Kidney (tissue), 14 donors: ENCODE data around the gene ALG5. TPM values are rescaled to one million over a fixed set of nuclear protein-coding genes. Genes with fewer than 3 reads are reported as not detected.
A peak's percentile ranks its signal among the peaks of the same experiment; 100 is the strongest.

ENCODE experiments used
- DNase-seq, 5 donors: peaks; one replicate each; pipeline ENCODE4 v3.0.0-alpha.2; 2013 to 2020
- FAIRE-seq: peaks from 2 replicates; lab custom pipeline; 2012; peaks lifted over from hg19 to GRCh38; lab: Jason Lieb, UNC
- H3K27ac ChIP-seq, 2 donors: one replicate each; pipeline ENCODE4 v1.7.0; 2013; ENCODE audit warnings: low read depth in 2 of 2, low read length in 2 of 2, inconsistent platforms in 1 of 2
- H3K27me3 ChIP-seq: one replicate; pipeline ENCODE4 v1.7.1; 2013; ENCODE audit warnings: low read length, inconsistent platforms; ENCODE audit not compliant: control insufficient read depth, insufficient read depth
- H3K36me3 ChIP-seq, 3 donors: one replicate each; pipeline versions ENCODE4 v1.7.0 to v1.7.1; 2013; ENCODE audit warnings: low read length in 3 of 3, control low read depth in 1 of 3, inconsistent platforms in 1 of 3; ENCODE audit not compliant: insufficient read depth in 3 of 3, control insufficient read depth in 2 of 3
- H3K4me1 ChIP-seq, 3 donors: one replicate each; pipeline versions ENCODE4 v1.7.0 to v1.7.1; 2013; ENCODE audit warnings: low read length in 3 of 3, inconsistent platforms in 1 of 3, low read depth in 1 of 3; ENCODE audit not compliant: control insufficient read depth in 2 of 3, insufficient read depth in 2 of 3
- H3K4me3 ChIP-seq, 3 donors: one replicate each; pipeline versions ENCODE4 v1.7.0 to v1.8.1; 2013; ENCODE audit warnings: low read length in 3 of 3, control low read depth in 1 of 3, inconsistent platforms in 1 of 3
- H3K9ac ChIP-seq, 3 donors: one replicate each; pipeline versions ENCODE4 v1.7.0 to v1.7.1; 2013; ENCODE audit warnings: low read length in 3 of 3, control low read depth in 1 of 3, inconsistent platforms in 1 of 3
- H3K9me3 ChIP-seq, 3 donors: one replicate each; pipeline versions ENCODE4 v1.7.0 to v1.7.1; 2013; ENCODE audit warnings: low read length in 3 of 3, control low read depth in 1 of 3, inconsistent platforms in 1 of 3; ENCODE audit not compliant: control insufficient read depth in 2 of 3, insufficient read depth in 1 of 3
- intact Hi-C: fragments of 100-400 bp; cut with DNase I; formaldehyde crosslinking; loops from one replicate; pipeline ENCODE4 v1.11.1; 2022
- polyA plus RNA-seq: library from polyadenylated mRNA; stranded (reverse); fragments of 350-450 nt; fragmentation: Illumina TruSeq; extraction: RNeasy Lipid Tissue Mini Kit (QIAGEN cat#74804); gene quantifications from one replicate; pipeline ENCODE4 v1.2.3, GENCODE V29; 2014; ENCODE audit warnings: low read depth, low replicate concordance; ENCODE audit not compliant: insufficient read depth
- total RNA-seq: library from RNA; stranded (reverse); fragmentation: NEBNext Ultra II Directional; extraction: Animal tissue kit (Norgen Biotek cat#: 25700); gene quantifications from one replicate; pipeline ENCODE4 v1.2.1, GENCODE V29; 2021
- TF ChIP-seq, protein P1 (sequence below): IDR thresholded peaks from 3 replicates; pipeline ENCODE4 v1.5.1; 2012; ENCODE audit warnings: mild to moderate bottlenecking, moderate library complexity, borderline replicate concordance; ENCODE audit not compliant: insufficient read depth; ENCODE audit errors: extremely low read depth
- donor health status: control.
- donor health status: control.
- donor health status: control.
- donor health status: control.
- donor health status: control.
- donor health status: DM: yes; HTN: yes; CAD: no.
- donor health status: Normal renal cell carcinoma (clear cell type).

ALG5 gene
- total and polyA plus RNA-seq, 2 donors from 2014 or later = 42.6 to 54.5 TPM

DNA sequence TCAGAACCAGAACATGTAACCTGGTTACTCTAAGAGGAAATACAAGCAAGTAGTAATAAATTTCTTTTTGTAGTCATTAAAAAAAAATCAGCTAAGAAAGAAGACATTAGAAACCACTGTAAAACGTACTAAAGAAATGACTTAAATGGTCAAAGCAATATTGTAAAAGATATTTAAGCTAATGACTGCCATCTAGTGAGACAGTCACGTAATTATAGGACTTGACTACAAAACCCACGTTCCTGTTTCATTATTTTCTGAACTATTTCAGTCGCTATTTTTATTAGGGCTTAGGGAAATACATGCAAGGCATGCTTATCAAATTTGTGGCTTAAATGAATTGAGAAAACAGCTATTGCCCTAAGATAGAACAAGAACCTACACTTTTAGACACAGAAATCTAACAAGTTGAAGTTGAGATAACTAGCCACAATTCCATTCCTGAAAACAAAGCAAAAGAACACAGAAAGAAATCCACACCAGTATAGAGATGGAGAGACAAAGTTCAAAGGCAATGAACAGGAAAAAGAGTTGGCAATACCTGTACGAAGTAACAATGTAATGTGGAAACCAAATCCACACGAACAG lies 17.9 kb downstream of the ALG5 start:
- no peaks in the 10 kb centered on the region for H3K9me3 ChIP-seq
- H3K27ac ChIP-seq = no peak overlapping the region
- H3K36me3 ChIP-seq = peaks cover 0 to 21% (median 9%) of the 10 kb centered on the region in 3 donors
- peak in 2 of 5 donors; percentile 64 to 78 for DNase-seq
- H3K4me1 ChIP-seq = no peaks in the 10 kb centered on the region
- no peak overlapping the region for H3K4me3 ChIP-seq
- TF ChIP-seq, protein P1, sequence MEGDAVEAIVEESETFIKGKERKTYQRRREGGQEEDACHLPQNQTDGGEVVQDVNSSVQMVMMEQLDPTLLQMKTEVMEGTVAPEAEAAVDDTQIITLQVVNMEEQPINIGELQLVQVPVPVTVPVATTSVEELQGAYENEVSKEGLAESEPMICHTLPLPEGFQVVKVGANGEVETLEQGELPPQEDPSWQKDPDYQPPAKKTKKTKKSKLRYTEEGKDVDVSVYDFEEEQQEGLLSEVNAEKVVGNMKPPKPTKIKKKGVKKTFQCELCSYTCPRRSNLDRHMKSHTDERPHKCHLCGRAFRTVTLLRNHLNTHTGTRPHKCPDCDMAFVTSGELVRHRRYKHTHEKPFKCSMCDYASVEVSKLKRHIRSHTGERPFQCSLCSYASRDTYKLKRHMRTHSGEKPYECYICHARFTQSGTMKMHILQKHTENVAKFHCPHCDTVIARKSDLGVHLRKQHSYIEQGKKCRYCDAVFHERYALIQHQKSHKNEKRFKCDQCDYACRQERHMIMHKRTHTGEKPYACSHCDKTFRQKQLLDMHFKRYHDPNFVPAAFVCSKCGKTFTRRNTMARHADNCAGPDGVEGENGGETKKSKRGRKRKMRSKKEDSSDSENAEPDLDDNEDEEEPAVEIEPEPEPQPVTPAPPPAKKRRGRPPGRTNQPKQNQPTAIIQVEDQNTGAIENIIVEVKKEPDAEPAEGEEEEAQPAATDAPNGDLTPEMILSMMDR = peak; percentile 47
- H3K9ac ChIP-seq = no peak overlapping the region
- FAIRE-seq = peak; percentile 80
- intact Hi-C loops = no loop called here
- H3K27me3 ChIP-seq = no peaks in the 10 kb centered on the region

DNA sequence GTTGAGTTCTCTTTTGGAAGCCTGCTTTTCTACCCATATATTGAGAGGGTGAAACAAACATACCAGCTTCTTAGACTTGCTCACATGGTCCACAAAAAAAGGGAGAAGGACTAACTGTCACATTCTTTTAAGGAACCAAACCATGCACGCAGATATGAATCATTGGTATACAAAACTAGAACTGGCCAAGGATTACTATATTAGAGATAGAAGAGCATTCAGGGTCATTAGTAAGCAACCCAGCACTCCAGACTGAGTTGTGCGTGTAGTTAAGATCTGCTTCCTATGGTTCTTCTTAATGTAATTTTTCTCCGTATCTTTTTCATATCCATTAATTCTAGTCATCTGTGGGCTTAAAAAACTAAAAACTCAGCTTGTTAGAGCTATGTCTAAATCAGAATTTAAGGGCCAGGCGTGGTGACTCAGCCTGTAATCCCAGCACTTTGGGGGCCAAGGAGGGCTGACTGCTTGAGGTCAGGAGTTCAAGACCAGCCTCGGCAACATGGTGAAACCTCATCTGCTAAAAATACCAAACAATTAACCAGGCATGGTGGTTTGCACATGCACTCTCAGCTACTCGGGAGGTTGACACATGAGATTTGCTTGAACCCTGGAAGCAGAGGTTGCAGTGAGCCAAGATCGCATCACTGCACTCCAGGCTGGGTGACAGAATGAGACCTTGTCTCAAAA lies 19.6 kb downstream of the ALG5 start:
- no peak overlapping the region for H3K9ac ChIP-seq
- H3K9me3 ChIP-seq = no peaks in the 10 kb centered on the region
- intact Hi-C loops = no loop called here
- DNase-seq (peak in 1 of 5 donors; percentile 10), FAIRE-seq (no peak)
- no peak overlapping the region for H3K4me3 ChIP-seq
- H3K4me1 ChIP-seq = no peaks in the 10 kb centered on the region
- no peaks in the 10 kb centered on the region for H3K27me3 ChIP-seq
- TF ChIP-seq, protein P1 = no peak
- no peak overlapping the region for H3K27ac ChIP-seq
- H3K36me3 ChIP-seq = peaks cover 0 to 13% (median 5%) of the 10 kb centered on the region in 3 donors

DNA sequence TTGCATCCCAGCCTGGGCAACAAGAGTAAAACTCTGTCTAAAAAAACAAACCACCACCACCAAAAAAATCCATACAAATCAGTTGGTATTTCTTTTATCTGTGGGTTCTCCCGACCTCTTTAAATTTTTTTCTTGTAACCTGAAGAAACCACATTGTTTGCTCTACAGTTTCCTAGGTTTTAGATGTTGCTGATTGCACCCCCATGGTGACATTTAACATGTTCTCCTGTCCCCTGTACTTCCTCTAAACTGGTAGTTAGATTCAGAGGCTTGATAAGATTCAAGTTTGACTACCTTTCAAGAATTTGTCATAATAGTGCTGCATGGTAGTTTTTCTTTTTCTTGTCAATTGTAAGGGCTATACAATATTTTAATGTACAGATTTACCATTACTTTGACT lies 24.0 kb downstream of the ALG5 start:
- Histone ChIP-seq H3K9ac (no peak overlapping the region), H3K27ac (no peak overlapping the region), H3K4me3 (no peak overlapping the region), H3K27me3 (no peaks in the 10 kb centered on the region), H3K9me3 (no peaks in the 10 kb centered on the region), H3K4me1 (no peaks in the 10 kb centered on the region), H3K36me3 (peaks cover 0 to 8% (median 3%) of the 10 kb centered on the region in 3 donors)
- DNase-seq (no peak), FAIRE-seq (no peak)
- TF ChIP-seq, protein P1 = no peak
- intact Hi-C loops = no loop called here
